ENCODE results near the gene SRRM4.

GRCh38 chr12:119082496-119082895, 101.2 kb downstream of the SRRM4 start:
- no peak for TF ChIP-seq CTCF (IDR thresholded peaks at IDR 0.05; ENCODE audit: poor library complexity, severe bottlenecking)
- TF ChIP-seq POLR2AphosphoS5 (IDR thresholded peaks at IDR 0.05): no peak
- no peak for TF ChIP-seq EP300 (conservative IDR thresholded peaks at IDR 0.05; ENCODE audit: poor library complexity, severe bottlenecking)
- TF ChIP-seq, protein P1, sequence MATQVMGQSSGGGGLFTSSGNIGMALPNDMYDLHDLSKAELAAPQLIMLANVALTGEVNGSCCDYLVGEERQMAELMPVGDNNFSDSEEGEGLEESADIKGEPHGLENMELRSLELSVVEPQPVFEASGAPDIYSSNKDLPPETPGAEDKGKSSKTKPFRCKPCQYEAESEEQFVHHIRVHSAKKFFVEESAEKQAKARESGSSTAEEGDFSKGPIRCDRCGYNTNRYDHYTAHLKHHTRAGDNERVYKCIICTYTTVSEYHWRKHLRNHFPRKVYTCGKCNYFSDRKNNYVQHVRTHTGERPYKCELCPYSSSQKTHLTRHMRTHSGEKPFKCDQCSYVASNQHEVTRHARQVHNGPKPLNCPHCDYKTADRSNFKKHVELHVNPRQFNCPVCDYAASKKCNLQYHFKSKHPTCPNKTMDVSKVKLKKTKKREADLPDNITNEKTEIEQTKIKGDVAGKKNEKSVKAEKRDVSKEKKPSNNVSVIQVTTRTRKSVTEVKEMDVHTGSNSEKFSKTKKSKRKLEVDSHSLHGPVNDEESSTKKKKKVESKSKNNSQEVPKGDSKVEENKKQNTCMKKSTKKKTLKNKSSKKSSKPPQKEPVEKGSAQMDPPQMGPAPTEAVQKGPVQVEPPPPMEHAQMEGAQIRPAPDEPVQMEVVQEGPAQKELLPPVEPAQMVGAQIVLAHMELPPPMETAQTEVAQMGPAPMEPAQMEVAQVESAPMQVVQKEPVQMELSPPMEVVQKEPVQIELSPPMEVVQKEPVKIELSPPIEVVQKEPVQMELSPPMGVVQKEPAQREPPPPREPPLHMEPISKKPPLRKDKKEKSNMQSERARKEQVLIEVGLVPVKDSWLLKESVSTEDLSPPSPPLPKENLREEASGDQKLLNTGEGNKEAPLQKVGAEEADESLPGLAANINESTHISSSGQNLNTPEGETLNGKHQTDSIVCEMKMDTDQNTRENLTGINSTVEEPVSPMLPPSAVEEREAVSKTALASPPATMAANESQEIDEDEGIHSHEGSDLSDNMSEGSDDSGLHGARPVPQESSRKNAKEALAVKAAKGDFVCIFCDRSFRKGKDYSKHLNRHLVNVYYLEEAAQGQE (IDR thresholded peaks at IDR 0.05; ENCODE audit: borderline replicate concordance): no peak
- no peak for TF ChIP-seq RAD21 (conservative IDR thresholded peaks at IDR 0.05)
